Activated CD4-positive, alpha-beta T cell treated with anti-CD3 and anti-CD28 coated beads for 48 hours (primary cell): ENCODE measurements around the gene TMEM171.

Experiments
- DNase-seq: peaks from one replicate; pipeline ENCODE4 v3.0.0-alpha.2; 2020

The TMEM171 gene

DNA sequence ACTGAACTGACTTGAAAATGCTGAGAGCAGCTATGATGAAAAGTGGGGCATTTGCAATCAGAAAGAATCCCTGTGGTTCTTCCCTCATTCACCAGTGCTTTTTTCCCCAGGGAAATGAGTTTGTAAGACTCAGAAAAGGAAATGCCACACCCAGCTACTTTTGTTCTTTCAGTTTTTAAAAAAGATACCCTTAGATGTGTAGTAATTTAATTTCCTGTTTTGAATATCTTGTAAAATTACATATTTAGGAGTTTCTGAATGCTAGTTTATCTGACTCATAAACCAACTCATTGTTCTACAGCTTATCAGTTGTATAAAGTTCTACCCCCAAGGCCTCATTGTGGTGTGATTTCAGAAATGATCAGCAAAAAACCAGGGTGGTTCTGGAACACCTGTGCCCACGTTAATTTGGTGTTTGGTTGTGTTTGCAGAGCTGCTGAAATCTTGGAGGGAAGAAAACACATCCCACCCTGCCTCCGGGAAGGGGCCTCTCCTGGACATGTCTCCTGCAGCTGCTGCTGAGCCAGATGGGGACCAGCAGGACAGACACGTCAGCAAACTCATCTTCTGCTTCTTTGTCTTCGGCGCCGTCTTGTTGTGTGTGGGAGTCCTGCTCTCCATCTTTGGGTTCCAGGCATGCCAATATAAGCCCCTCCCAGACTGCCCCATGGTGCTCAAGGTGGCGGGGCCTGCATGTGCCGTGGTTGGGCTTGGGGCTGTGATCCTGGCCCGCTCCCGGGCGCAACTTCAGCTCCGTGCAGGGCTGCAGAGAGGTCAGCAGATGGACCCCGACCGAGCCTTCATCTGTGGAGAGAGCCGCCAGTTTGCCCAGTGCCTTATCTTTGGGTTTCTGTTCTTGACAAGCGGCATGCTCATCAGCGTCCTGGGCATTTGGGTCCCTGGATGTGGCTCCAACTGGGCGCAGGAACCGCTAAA lies 2.8 kb downstream of the TMEM171 start:
- no peak for DNase-seq

DNA sequence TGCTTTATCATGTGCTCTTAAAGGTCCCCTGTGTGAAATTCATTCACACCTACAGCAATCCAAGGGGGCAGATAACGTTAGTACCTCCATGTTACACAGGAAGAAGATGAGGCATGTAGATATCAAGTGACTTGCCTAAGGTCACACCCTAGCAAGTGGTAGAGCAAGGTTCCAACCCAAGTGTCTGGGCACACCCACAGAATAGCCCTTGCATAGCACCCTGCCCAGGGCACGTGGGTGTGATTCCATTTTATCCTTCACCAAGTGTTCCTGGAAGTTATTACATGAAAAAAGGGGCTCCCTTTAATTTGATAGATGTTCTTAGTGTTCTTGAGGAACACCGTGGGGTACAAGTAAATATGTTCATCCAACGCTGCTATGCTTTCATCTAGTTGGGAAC lies 4.9 kb downstream of the TMEM171 start:
- DNase-seq: no peak

DNA sequence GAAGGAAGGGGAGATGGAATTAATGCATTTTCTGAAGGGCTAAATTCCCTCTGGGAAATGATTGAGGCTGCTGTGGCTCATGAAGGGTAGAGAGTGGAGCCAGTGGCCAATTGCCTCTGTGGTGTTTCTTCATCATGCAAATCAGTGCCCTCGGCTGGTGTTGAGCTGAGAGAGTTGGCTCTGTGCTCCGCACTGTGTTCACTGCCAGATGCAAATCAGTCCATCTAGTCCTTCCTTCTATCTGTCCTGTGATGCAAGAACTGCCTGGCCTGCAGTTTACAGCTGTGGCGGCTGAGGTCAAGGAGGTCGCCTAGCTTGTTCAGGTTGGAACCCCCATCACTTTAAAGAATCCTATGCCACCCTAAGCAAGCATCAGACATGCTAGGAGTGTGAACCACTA lies 6.0 kb downstream of the TMEM171 start:
- DNase-seq: no peak

GRCh38 chr5:73126957-73127356 lies 6.6 kb downstream of the TMEM171 start:
- DNase-seq: no peak

DNA sequence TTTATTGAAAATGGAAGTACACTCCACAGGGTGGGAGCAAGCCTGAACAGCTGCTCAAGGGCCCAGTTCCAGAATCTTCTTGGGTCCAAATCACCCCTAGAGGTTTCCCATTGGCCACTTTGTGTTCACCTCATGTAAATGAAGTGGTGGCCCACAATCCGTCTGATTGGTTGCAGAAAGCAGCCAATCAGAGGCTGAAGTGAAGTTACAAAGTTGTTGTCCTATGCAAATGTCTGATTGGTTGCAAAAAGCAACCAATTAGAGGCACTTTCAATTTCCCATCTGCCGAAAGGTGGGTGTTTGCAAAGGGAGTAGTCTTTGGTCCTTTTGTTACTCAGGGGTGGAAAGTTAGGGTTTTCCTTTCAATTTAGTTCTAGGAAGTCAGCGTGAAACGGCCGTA lies 8.8 kb downstream of the TMEM171 start:
- DNase-seq: no peak

- no peak for DNase-seq
These were observed 10.4 kb downstream of the TMEM171 start for GRCh38 chr5:73130811-73131210.

DNA sequence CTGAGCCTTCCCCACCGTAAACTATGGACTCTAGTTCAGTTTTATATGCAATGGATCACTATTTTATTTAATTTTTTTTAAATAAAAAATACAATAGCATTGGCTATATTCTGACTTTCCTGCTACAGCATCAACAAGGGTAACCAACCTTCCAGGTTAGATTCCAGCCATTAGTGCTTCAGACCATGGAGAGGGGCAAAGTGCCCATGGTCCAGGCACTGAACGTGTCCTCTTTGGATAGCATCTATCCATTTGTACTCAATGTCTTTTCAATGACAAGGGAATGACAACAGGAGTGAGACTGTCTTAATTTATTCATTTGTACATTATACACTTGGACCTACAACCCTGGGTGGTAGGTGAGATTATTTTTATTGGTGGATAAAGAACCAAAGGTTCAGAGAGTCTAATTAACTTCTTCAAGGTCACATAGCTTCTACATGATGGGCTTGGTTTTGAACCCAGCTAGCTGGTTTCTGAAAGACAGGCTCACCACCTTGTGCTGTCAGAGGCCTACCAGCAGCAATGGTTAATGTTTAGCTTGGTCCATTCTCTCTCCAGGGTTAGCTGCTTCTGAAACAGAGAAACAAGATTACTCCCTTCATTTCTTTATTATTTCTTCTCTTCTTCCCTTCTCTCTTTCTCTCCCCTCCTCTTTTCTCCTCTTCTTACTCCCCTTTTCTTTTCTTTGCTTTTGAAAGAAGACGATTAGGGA lies 11.5 kb downstream of the TMEM171 start:
- DNase-seq: no peak

DNA sequence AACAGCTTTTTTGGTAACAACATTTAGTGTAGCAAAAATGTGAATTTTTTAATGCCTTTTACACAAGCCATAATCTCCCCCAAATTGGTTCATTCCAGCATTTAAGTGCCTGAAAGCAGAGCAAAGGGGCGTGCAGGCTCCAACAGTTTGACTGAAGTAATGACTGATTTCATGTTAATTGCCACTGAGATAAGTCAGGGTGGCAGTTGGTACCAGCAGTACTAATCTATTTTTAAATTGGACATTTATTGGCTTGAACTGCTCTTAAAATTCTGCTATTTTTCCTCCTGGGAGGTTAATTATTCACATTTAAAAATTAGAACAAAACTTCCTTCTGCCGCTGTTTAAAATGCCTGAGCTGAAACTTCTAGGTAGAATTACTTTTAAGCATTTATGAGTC lies 12.4 kb downstream of the TMEM171 start:
- DNase-seq: no peak

DNA sequence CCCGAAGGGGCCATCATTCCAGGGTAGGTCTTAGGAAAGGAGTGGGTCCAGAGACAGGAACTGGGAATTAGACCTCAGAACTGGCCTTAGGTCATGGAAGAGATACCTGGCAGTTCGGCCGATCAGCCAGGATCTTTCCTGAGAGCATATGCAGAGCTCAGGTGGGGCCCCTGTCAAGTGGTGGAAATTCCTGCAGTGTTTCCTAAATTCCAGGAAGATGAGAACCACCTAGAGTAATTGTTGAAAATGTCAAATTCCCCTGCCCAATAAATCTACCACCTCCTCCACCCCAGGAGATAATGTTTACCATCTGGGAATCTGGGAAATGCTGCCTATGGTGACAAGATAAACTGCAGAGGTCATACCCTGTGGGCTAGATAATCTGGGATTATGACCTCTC lies 14.6 kb downstream of the TMEM171 start:
- DNase-seq: no peak

DNA sequence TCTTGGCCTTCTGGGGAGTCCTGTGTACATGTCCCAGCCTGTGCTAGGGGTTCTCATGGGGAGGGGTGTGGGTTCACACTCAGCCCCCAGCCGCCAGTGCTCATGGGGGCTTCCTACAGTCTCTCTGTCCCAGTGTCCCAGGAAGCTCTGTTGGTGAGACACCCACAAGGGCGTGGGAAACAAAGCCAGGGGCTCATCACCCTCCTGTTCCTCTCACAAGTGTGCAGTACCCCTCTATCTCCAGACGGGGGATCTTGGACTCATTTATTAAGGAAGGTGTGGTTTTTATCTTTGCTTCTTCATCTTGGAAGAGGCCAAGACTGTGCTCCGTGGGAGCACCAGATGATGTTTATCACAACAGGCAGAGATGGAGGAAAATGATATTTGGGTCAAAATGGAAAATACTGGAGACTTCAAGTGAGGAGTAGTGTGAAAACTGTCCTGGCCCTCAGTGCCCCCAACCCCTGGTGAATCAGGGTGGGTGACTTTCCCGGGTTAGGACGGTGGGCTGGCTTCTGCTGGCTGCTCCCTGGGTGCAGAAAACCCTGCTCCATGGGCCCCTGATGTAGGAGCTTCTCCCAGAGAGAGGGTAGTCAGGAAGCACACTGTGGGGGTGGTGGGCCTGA lies 15.2 kb downstream of the TMEM171 start:
- DNase-seq: peak; percentile 29

GRCh38 chr5:73136055-73136562 lies 15.7 kb downstream of the TMEM171 start:
- no peak for DNase-seq

DNA sequence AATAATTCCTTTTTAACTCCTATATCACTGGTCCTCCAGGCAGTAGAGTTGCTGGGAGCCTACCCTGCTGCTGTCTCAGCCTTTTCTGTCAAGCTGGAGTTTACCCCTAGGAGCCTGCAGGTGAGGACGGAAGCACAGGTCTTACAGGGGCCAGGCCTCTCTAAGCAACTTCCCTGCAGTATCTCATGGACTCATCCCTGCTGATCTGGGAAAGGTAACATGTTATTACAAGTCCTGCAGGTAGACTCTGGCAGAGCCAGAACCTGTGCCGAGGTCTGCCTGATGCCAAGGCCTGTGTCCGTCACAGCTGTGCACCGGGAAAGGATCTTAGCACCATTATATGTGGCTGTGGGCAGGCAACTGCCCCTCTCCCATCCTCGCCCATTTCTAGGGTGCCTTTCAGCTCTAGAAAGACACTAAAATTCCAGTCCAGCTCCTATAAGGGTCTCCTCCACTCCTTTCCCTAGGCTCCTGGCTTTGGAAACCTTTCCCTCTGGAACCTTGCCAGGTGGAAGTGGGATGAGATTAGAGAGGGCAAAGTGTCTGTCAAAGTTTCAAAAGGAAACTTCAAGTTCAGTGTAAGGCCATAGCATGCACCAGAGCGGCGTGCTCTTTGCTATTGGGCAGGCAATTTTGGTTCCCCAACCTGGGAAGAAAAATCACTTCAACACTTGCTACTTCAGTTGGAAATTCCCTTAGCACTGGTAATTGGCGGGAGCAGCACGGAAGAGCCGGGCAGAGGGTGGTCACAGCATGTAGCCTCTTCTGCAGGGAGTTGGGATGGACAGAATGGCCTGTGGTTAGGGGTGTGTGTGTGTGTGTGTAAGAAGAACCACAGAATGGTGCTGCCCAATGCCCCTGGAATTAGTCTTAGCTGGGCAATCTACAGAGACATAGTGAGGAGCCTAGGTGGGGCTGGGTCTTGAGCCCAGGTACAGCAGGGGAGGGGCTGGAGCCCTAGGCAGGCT lies 17.5 kb downstream of the TMEM171 start:
- no peak for DNase-seq

GRCh38 chr5:73139485-73139884 lies 19.1 kb downstream of the TMEM171 start:
- DNase-seq: no peak

DNA sequence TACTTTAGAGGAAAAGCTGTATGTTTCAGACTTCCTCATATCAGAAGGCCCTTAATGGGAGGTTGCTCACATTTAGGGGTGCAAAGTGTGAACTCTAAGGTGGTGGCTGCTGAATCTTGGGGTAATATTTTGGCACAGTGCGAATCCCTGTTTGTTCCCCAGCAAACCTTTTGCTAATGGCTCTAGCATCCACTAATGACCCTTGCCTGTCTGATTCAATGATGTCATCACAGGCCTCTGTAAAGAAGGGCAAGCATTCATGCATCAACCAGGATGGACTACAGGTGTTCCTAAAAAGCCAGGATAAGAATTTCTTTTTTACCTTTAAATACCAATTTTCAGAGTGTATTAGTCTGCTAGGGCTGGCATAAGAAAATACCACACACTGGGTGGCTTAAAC lies 20.4 kb downstream of the TMEM171 start:
- DNase-seq: no peak

- no peak for DNase-seq
These were observed 21.7 kb downstream of the TMEM171 start for GRCh38 chr5:73142035-73142434.

DNA sequence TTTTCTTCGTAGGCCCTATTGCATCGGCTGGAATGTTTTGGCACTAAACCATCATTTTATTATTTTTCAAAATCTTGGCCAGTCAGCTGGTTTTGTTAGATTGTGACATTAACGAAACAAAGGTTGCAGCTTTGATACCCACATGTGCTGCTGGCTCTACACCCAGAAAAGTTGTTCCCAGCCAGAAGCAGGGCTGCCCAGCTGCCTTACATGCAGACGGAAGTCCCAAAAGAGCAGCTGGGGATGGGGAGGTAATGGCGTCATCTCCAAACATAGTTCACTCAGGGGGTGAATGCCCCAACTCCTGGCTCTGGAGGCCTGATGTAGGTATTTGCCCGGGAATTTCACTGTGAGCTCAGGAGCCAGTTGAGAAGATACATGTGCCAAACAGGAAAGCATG lies 23.3 kb downstream of the TMEM171 start:
- DNase-seq: no peak

DNA sequence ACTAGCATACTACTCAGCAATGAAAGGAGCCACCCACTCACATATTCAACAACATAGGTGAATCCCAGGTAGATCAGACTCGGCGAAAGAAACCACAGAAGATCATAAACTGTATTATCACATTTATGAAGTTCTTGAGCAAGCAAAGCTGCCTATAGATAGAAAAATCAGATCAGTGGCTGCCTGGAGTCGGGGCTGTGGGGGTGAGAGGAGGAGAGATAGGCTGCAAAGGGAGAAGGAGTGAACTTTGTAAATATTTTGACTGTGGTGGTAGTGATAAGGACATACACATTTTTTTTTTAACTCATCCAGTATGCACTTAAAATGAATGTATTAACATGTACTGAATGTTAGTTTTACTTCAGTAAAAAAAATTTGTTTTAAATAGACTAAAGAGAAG lies 29.2 kb downstream of the TMEM171 start:
- no peak for DNase-seq

DNA sequence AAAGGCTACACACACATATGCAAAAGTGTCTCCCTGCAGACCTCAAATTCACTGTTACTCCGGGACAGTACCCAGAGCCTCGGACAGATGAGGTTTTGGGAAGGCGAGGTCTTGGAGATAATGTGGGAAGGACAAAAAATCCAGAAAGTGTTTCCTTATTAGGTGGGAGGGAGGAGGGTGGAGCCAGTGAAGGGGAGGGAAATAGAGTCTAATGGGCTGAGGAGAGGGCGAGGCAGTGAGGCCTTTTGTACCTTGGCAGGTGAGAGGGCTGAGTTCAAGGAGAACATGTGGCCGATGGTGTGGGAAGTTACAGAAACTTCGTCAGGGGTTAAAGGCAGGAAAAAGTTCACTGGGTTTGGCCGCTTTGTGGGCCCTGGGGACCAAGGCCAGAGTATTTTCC lies 30.5 kb downstream of the TMEM171 start:
- no peak for DNase-seq

GRCh38 chr5:73151766-73152410 lies 31.5 kb downstream of the TMEM171 start:
- DNase-seq: no peak

GRCh38 chr5:73152411-73153388 lies 32.3 kb downstream of the TMEM171 start:
- no peak for DNase-seq

- no peak for DNase-seq
These were observed 33.1 kb downstream of the TMEM171 start for GRCh38 chr5:73153513-73153912.
